ENCODE results near the gene PRORP.

- TF ChIP-seq, protein P1, sequence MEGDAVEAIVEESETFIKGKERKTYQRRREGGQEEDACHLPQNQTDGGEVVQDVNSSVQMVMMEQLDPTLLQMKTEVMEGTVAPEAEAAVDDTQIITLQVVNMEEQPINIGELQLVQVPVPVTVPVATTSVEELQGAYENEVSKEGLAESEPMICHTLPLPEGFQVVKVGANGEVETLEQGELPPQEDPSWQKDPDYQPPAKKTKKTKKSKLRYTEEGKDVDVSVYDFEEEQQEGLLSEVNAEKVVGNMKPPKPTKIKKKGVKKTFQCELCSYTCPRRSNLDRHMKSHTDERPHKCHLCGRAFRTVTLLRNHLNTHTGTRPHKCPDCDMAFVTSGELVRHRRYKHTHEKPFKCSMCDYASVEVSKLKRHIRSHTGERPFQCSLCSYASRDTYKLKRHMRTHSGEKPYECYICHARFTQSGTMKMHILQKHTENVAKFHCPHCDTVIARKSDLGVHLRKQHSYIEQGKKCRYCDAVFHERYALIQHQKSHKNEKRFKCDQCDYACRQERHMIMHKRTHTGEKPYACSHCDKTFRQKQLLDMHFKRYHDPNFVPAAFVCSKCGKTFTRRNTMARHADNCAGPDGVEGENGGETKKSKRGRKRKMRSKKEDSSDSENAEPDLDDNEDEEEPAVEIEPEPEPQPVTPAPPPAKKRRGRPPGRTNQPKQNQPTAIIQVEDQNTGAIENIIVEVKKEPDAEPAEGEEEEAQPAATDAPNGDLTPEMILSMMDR (IDR thresholded peaks at IDR 0.05): no peak
- TF ChIP-seq POLR2A (IDR thresholded peaks at IDR 0.05): no peak
Observed at GRCh38 chr14:35123388-35123703, 994 bp downstream of the PRORP start.
